Esophagus mucosa (tissue), 1 donor: ENCODE results near the gene ALDH3B2. TPM values are rescaled to one million over a fixed set of nuclear protein-coding genes. Genes with fewer than 3 reads are reported as not detected.
A peak's percentile ranks its signal among the peaks of the same experiment; 100 is the strongest.
"Not testable (repeated sequence)": the region's sequence is repeated elsewhere in the genome, so short reads cannot be mapped to it uniquely, and the experiment has no call there.

Experiments used
- ATAC-seq: fragments of 200-7000 bp; cut with Tn5 transposase; one replicate; pipeline ENCODE4 v1.9.1; 2020
- total RNA-seq: library from RNA; stranded (reverse); gene quantifications from one replicate; pipeline ENCODE4 v1.2.4, GENCODE V29; 2023
- donor health status: DM: yes; HTN: yes; CAD: no.

ALDH3B2 gene
- total RNA-seq, 1 donor from 2014 or later: 206 TPM

DNA sequence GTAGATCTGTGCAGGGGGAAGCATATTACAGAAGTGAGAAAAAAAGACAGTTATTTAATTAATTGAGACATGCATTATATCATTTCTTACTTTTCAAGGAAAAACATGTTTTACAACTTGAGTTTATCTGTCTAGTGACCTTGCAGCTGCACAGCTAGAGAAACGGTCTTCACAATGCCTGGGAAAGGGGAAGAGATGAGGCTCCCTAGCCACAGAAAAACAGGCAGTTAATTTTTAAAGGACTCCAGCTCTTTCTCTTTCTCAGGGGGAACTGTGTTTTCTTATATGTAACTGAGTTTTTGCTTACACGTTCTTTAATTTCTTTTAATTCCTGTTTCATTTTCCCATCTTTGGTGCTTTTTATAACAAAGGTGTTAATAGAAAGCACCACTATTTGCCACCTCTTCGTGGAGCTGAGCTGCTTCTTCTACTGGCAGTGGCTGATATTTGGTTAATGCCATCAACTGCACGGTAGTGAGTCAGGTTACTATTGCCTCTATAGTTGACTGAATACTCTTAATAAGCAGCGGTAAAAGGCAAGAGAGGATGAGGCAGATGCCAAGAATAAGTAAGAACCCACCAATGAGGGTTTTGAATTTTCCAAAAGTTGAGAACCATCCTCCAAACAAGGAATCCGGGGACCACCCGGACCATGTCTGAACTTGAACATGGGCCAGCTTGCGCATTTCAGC is 11.4 kb upstream of the ALDH3B2 start:
- ATAC-seq: not testable (repeated sequence)

DNA sequence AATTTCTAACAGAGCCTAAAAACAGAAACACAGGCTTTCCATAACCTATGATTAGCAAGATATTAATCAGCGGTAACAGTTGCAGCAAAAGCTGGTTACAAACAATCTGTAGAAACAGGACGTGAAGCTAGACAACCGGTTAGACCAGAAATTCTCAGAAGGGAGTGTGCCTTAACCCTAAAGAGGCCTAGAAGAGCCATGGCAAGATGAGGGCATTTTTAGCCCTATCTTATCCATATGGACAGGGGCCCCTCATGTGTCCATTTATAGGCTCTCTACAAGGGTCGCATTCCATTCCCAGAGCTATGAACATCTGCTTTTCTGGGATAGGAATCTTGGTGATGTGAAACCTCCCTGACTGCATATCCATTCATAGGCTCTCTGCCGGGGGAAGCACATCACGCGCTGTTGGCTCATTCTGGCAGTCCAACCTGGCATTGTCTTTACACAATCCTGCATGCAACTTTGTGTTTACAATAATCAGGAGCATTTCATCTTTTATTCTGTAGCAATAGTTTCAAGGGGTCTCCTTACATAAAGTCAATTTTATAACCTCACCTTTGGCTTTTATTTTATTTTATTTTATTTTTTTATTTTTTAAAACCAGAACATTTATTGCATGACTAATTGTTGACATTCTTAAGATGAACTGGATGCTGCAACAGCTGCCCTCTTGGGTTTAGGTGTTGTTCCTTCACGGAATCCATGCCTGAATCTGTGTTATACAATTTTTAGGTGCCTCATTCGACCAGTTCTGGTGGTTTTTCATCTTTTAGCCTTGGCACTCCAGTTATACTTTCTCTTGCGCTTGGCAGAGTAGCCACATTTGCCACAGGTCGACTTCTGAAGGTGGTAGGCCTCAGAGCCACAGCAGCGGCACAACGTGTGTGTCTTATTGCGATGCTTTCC is 8.0 kb upstream of the ALDH3B2 start:
- ATAC-seq: peak; percentile 67

DNA sequence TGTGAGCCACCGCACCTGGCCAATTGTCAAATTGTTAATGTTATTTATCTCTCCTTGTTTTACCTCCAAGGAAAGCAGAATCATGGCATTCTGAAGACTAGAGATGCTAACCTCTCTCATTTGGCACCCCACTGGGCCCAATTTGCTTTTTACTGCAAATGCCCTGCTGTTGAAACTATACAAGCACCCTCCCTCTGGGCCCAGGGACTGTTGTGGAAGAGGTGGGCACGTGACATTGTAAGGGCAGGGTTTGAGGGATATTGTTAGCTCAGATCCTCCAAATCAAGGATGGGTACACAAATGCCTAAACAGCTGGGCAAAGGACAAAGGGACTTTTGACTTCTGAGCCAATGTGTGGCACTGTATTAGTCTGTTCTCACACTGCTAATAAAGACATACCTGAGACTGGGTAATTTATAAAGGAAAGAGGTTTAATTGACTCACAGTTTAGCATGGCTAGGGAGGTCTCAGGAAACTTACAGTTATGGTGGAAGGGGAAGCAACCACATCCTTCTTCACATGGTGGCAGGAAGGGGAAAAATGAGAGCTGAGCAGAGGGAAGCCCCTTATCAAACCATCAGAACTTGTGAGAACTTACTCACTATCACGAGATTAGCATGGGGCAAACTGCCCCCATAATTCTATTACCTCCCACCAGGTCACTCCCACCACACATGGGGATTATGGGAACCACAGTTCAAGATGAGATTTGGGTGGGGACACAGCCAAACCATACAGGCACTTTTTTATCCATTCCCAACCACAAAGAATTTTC is 6.5 kb upstream of the ALDH3B2 start:
- no peak for ATAC-seq

DNA sequence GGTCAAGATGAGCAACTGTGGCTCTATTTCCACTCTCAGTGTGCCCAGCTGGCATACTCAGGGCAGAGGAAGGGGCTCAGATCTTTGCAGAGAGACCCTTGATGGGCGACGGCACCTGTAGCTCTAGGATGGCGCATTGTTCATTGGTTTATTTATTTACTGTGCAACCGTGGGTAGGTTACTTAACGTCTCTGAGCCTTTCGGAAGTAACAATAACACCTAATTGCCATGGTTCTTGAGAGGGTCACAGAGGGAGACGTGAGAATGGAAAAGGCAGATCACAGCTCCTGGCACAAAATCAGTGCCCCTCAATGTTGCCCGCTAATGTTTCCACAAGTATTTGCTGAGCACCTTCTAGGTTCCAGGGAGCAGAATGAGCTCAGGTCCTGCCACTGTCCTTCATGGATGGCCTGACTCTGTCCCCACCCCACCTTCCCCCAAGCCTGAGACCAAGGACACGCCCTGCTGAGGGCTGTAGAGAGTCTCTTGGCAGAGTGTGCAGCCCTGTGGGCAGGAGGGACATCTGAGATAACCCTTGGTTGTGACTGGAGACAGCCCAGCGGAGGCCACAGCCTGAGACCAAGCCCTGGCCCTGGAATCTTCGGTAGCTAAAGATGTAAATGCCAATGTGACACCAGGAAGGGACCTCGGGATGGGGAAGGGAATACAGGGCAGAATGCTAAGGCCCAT is 780 bp upstream of the ALDH3B2 start:
- peak; percentile 4 for ATAC-seq

- ATAC-seq: peak; percentile 2
Measured at GRCh38 chr11:67673902-67674301, 521 bp downstream of the ALDH3B2 start.

- ATAC-seq: peak; percentile 2
Measured at GRCh38 chr11:67673358-67673757, 1.1 kb downstream of the ALDH3B2 start.

GRCh38 chr11:67671211-67671520 is 3.3 kb downstream of the ALDH3B2 start:
- no peak for ATAC-seq

DNA sequence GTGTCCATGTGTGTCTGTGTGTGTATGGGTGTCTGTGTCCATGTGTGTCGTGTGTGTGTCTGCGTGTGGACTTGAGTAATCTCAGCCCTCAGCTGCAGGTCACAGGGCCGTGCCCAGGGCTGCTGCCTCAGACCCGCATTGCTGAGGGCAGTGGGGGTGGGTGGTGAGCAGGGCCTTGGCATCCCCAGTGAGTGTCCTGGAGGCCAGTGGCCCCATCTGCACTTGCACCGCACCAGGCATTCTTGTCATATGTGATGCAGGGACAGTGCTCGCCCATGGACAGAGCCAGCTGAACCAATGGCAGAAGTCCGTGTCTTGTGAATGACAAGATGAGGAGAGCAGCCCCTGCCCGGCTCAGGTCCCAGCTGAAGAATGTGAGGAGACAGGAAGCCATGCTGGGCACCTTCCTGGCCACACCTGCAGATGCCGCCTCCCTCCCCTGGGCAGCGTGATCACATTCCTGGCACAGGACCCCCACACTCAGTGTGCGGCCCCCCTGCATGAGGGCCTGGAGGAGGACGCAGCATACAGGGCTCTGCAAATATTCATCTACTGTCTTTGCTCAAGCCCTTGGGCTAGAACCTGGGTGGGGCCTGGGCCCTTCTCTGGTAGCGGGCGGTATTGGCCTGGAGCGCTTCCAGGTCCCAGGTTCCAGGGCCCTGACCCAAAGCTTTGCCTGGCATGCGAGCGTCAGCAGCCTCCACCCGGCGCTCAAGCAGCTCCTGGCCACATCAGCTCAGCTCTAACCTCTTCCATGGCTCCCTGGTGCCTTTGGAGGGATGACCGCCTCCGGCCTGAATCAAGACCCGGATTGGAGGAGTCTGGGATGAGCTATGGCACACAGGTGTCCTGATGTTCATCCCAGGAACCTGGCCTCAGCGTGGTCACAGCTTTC is 3.9 kb downstream of the ALDH3B2 start:
- no peak for ATAC-seq

GRCh38 chr11:67668192-67668551 is 6.3 kb downstream of the ALDH3B2 start:
- no peak for ATAC-seq

- ATAC-seq: peak; percentile 13
Measured at GRCh38 chr11:67667490-67668191, 6.8 kb downstream of the ALDH3B2 start.

- no peak for ATAC-seq
Measured at GRCh38 chr11:67666676-67667489, 7.5 kb downstream of the ALDH3B2 start.

DNA sequence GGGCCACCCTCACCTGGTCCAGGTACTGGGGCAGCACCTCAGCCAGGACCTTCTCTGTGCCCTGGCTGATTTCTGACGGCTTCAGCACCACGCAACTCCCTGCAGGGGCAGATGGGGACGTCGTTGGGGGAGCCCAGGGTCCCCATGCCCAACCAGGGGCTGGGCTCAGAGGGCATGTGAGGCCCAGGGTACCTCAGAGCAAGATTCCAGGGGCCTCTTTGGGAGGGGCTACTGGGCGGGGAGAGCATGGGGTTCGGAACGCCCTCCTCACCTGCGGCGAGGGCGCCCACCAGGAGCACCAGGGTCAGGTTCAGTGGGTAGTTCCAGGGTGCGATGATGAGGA is 8.1 kb downstream of the ALDH3B2 start:
- no peak for ATAC-seq

- ATAC-seq: peak; percentile 41
Measured at GRCh38 chr11:67665541-67666302, 8.7 kb downstream of the ALDH3B2 start.

DNA sequence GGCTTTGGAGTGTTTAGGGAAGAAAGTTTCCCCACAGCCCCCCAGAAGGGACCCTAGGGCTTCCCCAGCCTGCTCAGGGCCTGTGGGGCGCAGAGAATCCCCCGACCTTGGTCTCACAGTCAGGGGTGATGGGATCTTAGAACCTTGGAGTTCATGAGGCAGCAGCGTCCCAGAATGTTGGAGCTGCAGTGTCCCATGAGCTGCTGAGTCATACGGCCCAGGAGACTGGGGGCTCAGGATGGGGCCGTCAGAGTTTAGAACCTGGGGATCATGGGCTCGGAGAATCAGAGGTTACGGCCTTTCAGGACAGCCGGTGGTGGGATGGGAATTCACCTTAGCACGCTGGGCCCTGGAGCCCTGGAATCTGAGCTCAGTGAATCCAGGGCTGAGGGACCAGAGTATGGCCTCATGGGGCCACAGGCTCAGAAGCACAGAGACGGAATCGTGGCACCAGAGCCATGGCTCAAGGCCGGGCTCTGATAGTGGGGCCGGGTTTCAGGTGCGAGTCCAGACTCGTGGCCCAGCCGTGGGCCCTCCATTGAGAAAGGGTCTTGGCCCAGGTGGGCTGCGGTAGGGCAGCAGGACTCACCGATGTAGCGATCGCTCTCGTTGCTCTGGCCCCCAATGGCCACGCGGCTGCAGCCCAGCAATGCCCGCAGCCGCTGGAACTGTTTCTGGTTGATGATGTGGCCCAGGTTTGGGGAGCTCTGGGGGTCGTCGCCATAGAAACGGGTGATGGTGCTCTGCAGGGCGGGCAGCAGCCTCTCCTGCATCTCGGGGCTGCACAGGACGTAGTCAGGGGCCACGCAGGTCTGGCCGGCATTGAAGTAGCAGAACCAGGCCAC is 9.5 kb downstream of the ALDH3B2 start:
- ATAC-seq: no peak

DNA sequence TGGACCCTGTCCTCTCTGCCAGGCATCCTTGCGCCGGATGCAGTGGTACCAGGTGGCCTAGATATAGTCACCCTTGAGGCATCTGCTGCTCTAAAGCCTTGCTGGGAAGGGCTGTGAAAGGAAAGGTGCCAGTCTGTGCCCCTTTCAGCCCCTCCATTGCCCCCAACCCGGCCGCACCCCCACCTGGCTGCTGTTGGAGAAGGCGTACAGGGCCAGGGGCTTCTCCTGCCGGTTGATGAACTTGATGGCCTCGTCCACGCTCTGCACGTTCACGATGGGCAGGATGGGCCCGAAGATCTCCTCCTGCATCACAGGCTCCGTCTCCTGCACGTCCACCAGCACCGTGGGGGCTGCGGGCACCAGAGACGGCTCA is 10.2 kb downstream of the ALDH3B2 start:
- ATAC-seq: no peak

DNA sequence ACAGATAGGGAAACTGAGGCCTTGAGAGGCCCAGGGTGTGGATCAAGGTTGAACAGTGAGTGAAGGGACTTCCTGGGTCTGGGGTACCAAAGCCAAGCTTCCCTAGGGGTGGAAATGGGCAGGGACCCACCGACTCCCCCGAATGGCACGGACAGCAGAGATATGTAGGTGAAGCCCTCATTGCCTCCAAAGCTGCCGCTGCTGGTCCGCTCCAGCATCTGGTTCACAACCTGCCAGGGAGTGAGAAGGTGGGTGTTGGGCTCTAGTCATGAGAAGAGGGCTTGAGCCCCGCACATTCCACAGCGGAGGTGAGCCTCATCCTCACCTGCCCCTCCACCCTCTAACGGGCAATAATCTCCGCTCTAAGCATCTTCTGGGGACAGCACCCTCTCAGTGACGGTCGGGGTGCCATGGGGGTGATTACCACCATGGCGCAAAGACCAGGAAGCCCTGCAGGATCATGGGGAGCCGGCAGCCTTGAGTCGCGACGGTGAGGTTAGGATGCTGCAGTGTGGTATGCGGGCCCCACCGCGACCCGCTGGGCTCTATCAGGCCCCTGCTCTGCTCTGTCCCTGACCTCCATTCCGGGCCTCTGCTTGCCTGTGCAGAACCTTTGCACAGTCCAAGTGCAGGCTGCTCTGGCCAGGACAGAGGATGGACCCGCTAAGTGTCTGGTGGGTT is 10.8 kb downstream of the ALDH3B2 start:
- no peak for ATAC-seq

GRCh38 chr11:67662835-67663531 is 11.4 kb downstream of the ALDH3B2 start:
- no peak for ATAC-seq
